GM12878 (cell line): ENCODE measurements around the gene NTSR1. TPM values are rescaled to one million over a fixed set of nuclear protein-coding genes. Genes with fewer than 3 reads are reported as not detected.

ENCODE experiments used
- ATAC-seq: fragments of 200-7000 bp; cut with Tn5 transposase; 3 replicates; pipeline ENCODE4 v1.9.1; 2020; ENCODE audit warnings: mild to moderate bottlenecking, moderate library complexity
- BruUV-seq: library from RNA; stranded (reverse); fragments of 400-500 nt; replicated peaks from 2 replicates; lab custom pipeline; 2021; lab: Mats Ljungman, UMichigan
- CTCF ChIA-PET: fragments of 300-600 bp; sonication (Branson Sonifier 250); formaldehyde crosslinking; extraction: SDS; loops from one replicate; lab custom pipeline; 2021; ENCODE audit warnings: inconsistent platforms; lab: Yijun Ruan, JAX
- POLR2A ChIA-PET: fragments of 350-600 bp; formaldehyde crosslinking; extraction: SDS; loops from one replicate; lab custom pipeline; 2021; ENCODE audit warnings: inconsistent platforms; lab: Charles Lee
- RAD21 ChIA-PET: fragments of 300-600 bp; sonication (Branson Sonifier 250); formaldehyde crosslinking; loops from one replicate; lab custom pipeline; 2023; ENCODE audit warnings: antibody characterized with exemption; ENCODE audit not compliant: unreplicated experiment; lab: Charles Lee
- SMC1A ChIA-PET: fragments of 300-600 bp; sonication (Branson Sonifier 250); formaldehyde crosslinking; loops from one replicate; lab custom pipeline; 2023; ENCODE audit not compliant: unreplicated experiment, uncharacterized antibody; lab: Charles Lee
- DNase-seq: peaks from one replicate; pipeline ENCODE4 v3.0.0-alpha.2; 2011; ENCODE audit warnings: low read depth, low spot score
- FAIRE-seq: peaks from 3 replicates; lab custom pipeline; 2011; peaks lifted over from hg19 to GRCh38; lab: Jason Lieb, UNC
- H2AFZ ChIP-seq: 2 replicates; pipeline ENCODE4 v1.6.0; 2011; ENCODE audit warnings: low read depth, low read length, control low read depth; ENCODE audit not compliant: control insufficient read depth
- H3K27ac ChIP-seq: 2 replicates; pipeline ENCODE4 v1.5.1; 2011; ENCODE audit warnings: control low read depth; ENCODE audit not compliant: control insufficient read depth, insufficient read depth
- H3K27me3 ChIP-seq, 2 experiments: replicated peaks in 1 of 2; 2 replicates each; pipeline versions ENCODE4 v1.6.0 to v1.6.1; 2011; ENCODE audit warnings: low read length in 1 of 2; ENCODE audit not compliant: control insufficient read depth in 2 of 2, insufficient read depth in 2 of 2
- H3K36me3 ChIP-seq, 2 experiments: 2 replicates each; pipeline ENCODE4 v1.5.1; 2011; ENCODE audit warnings: low read length in 1 of 2; ENCODE audit not compliant: control insufficient read depth in 2 of 2, insufficient read depth in 2 of 2
- H3K4me1 ChIP-seq: 2 replicates; pipeline ENCODE4 v1.6.1; 2011; ENCODE audit warnings: mild to moderate bottlenecking, low read length, moderate library complexity, mixed read lengths; ENCODE audit not compliant: control insufficient read depth, insufficient read depth
- H3K4me2 ChIP-seq: 2 replicates; pipeline ENCODE4 v1.6.0; 2011; ENCODE audit warnings: control low read depth; ENCODE audit not compliant: control insufficient read depth, insufficient read depth
- H3K4me3 ChIP-seq: fragments of 200-600 bp; sonication (generic); 2 replicates; pipeline ENCODE4 v1.5.1; 2016
- H3K79me2 ChIP-seq: 2 replicates; pipeline ENCODE4 v1.6.0; 2011; ENCODE audit warnings: low read length; ENCODE audit not compliant: control insufficient read depth, insufficient read depth
- H3K9ac ChIP-seq: 2 replicates; pipeline ENCODE4 v1.8.0; 2011; ENCODE audit warnings: low read length, control low read depth, mixed read lengths; ENCODE audit not compliant: control insufficient read depth, insufficient read depth
- H3K9me3 ChIP-seq: replicated peaks from 3 replicates; pipeline ENCODE4 v1.5.1; 2011; ENCODE audit warnings: mild to moderate bottlenecking, low read length; ENCODE audit not compliant: control insufficient read depth, insufficient read depth
- H4K20me1 ChIP-seq: 2 replicates; pipeline ENCODE4 v1.6.0; 2011; ENCODE audit not compliant: control insufficient read depth, insufficient read depth
- BHLHE40 ChIP-seq, 2 experiments: fragments of 450-650 bp in 1 of 2; IDR thresholded peaks; 2 replicates each; pipeline ENCODE4 v1.6.1; 2011 to 2017; ENCODE audit warnings: low read depth in 2 of 2, borderline replicate concordance in 1 of 2, improper control_type of control experiment in 1 of 2, low read length in 1 of 2, mild to moderate bottlenecking in 1 of 2
- CEBPB ChIP-seq, 2 experiments: fragments of 150-350 bp in 1 of 2; IDR thresholded peaks; 2 replicates each; pipeline ENCODE4 v1.6.1; 2012 to 2014; ENCODE audit warnings: low read depth in 2 of 2, low read length in 2 of 2, borderline replicate concordance in 1 of 2, inconsistent platforms in 1 of 2
- CHD4 ChIP-seq: fragments of 200-600 bp; sonication (generic); IDR thresholded peaks from 2 replicates; pipeline ENCODE4 v1.6.1; 2016; ENCODE audit warnings: mild to moderate bottlenecking
- DPF2 ChIP-seq: fragments of 450-650 bp; IDR thresholded peaks from 2 replicates; pipeline ENCODE4 v1.6.1; 2017; ENCODE audit warnings: mild to moderate bottlenecking
- KDM1A ChIP-seq: fragments of 200-600 bp; sonication (generic); IDR thresholded peaks from 2 replicates; pipeline ENCODE4 v1.6.1; 2016; ENCODE audit warnings: borderline replicate concordance
- NFIC ChIP-seq: IDR thresholded peaks from 2 replicates; pipeline ENCODE4 v1.6.1; 2012; ENCODE audit warnings: low read depth, mild to moderate bottlenecking, inconsistent platforms, low read length, moderate library complexity
- RAD51 ChIP-seq: fragments of 450-650 bp; IDR thresholded peaks from 2 replicates; pipeline ENCODE4 v1.6.1; 2016; ENCODE audit warnings: moderate library complexity, mild to moderate bottlenecking, inconsistent platforms
- SP1 ChIP-seq: IDR thresholded peaks from one replicate; pipeline ENCODE4 v1.6.1; 2011; ENCODE audit warnings: low read depth, low read length
- SREBF1 ChIP-seq: IDR thresholded peaks from 2 replicates; pipeline ENCODE4 v1.6.1; 2012; ENCODE audit warnings: mild to moderate bottlenecking, low read length
- ZBED1 ChIP-seq: IDR thresholded peaks from 2 replicates; pipeline ENCODE4 v1.6.1; 2016; ENCODE audit warnings: borderline replicate concordance
- WGBS: methylation state at CpG from one replicate; pipeline ENCODE4 v1.1.6; 2016; ENCODE audit warnings: low lambda C conversion rate; ENCODE audit not compliant: insufficient replicate concordance, insufficient coverage; ENCODE audit errors: missing lambda C conversion rate; 5-methylcytosine and 5-hydroxymethylcytosine counted together
- in situ Hi-C: fragments of 300-500 bp; cut with MboI; formaldehyde crosslinking; loops from 9 replicates; pipeline ENCODE4 v1.14.3; 2018; ENCODE audit warnings: mixed read lengths
- intact Hi-C: fragments of 100-400 bp; cut with micrococcal nuclease; formaldehyde crosslinking; loops from one replicate; pipeline ENCODE4 v1.14.2; 2022; ENCODE audit not compliant: unreplicated experiment
- polyA plus RNA-seq, 11 experiments: library from polyadenylated mRNA; depleted of rRNA in 4 of 11; unstranded in 6 of 11; stranded (reverse) in 5 of 11; fragments of >200 nt; fragmentation: Nextera tagmentation in 4 of 11; fragmentation: Illumina TruSeq in 1 of 11; extraction: Ambion mirVana in 4 of 11; extraction: Trizol in 1 of 11; gene quantifications; 1 replicate in 1 of 11; 2 replicates in 10 of 11; pipeline versions ENCODE4 v1.2.1 to v1.2.3, GENCODE V29; 2011 to 2016; ENCODE audit warnings: inconsistent platforms in 2 of 11, missing spikeins in 2 of 11, low read depth in 1 of 11
- total RNA-seq, 4 experiments: library from RNA; depleted of rRNA in 3 of 4; stranded (reverse); fragments of >200 nt in 3 of 4; fragmentation: Illumina TruSeq in 1 of 4; extraction: Trizol in 1 of 4; gene quantifications; 2 replicates each; pipeline versions ENCODE4 v1.2.1 to v1.2.3, GENCODE V29; 2013 to 2021
- TF ChIP-seq, protein P1 (sequence below): fragments of 450-650 bp; IDR thresholded peaks from 2 replicates; pipeline ENCODE4 v1.6.1; 2016; ENCODE audit warnings: mild to moderate bottlenecking
- TF ChIP-seq, protein P2 (sequence below): IDR thresholded peaks from 2 replicates; pipeline ENCODE4 v1.6.1; 2011; ENCODE audit warnings: borderline replicate concordance, low read depth, mild to moderate bottlenecking, moderate library complexity, mixed read lengths, low read length; ENCODE audit not compliant: insufficient read depth; ENCODE audit errors: extremely low read length
- TF ChIP-seq, protein P3 (sequence below): fragments of 450-650 bp; IDR thresholded peaks from 2 replicates; pipeline ENCODE4 v1.6.1; 2016; ENCODE audit warnings: mild to moderate bottlenecking, moderate library complexity, borderline replicate concordance

The NTSR1 gene
- total and polyA plus RNA-seq, 10 of the 15 experiments (the other 5 are each of a cell fraction or from before 2014, with no cell fraction given) = not detected

DNA sequence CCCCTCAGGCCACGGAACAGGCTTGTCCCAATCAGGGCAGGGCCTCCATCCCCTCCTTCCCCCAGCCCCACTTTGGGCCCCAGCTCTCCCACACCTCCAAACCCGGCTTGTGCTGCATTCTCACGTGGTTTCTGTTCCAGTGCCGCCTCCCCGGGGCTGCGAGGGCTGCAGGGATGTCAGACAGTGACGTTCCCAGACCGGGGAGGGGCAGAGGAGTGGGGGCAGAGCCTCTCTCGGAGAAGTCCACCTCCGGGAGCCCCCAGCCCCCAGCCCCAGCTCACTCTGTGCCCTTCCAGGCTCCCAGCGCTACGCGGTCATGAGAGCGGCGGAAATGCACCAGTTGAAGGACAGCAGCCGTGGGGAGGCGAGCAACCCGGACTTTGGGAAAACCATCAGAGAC, 47.9 kb upstream of the NTSR1 start:
- ChIA-PET RAD21 (no interaction called here), CTCF (no interaction called here)
- Histone ChIP-seq H3K9me3 (no peaks in the 10 kb centered on the region), H3K4me3 (no peak overlapping the region), H3K79me2 (no peaks in the 10 kb centered on the region), H3K9ac (no peak overlapping the region)
- no peak for FAIRE-seq
- BruUV-seq = no TSS peak
- no peak for TF ChIP-seq KDM1A
- TF ChIP-seq, all 136 proteins: peak for 0
- POLR2A ChIA-PET = no interaction called here
- H2AFZ ChIP-seq = no peak overlapping the region
- peaks cover 9% of the 10 kb centered on the region for H3K4me1 ChIP-seq
- in situ Hi-C loops = no loop called here
- SMC1A ChIA-PET = no interaction called here
- H4K20me1 ChIP-seq = no peaks in the 10 kb centered on the region
- no peak overlapping the region for H3K27ac ChIP-seq
- 94% methylated on average over 18 of the region's 18 CpGs for WGBS
- ATAC-seq = no peak
- peaks cover 3 to 27% of the 10 kb centered on the region in 2 experiments; a peak in 3 of 4 replicates for H3K36me3 ChIP-seq
- intact Hi-C loops = no loop called here
- DNase-seq = no peak
- H3K27me3 ChIP-seq = no peaks in the 10 kb centered on the region
- no peak overlapping the region for H3K4me2 ChIP-seq

DNA sequence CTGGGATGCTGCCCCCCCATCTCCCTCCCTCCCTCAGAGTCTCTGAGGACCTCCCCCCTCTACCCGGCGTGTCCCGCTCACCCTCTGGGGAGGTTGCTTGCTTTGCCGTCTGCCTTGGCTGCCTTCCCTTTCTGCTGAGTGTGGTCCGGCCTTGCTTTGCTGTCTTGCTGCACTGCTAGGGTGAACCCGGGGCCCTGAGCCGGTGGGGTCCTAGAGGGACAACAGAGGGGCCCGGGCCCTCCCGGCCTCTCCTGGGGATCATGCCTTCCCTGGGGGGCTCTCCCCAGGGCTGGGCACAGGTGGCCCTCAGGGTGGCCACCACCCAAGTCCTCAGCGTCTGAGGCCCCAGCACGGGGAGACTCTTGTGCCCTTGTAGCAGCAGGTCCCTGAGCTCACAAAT, 47.0 kb upstream of the NTSR1 start:
- no peak overlapping the region for H3K9ac ChIP-seq
- peaks cover 3 to 20% of the 10 kb centered on the region in 2 experiments; a peak in 3 of 4 replicates for H3K36me3 ChIP-seq
- ChIA-PET CTCF (no interaction called here), RAD21 (no interaction called here), SMC1A (no interaction called here), POLR2A (no interaction called here)
- no peaks in the 10 kb centered on the region for H3K79me2 ChIP-seq
- H3K4me3 ChIP-seq = no peak overlapping the region
- in situ Hi-C loops (no loop called here), intact Hi-C loops (no loop called here)
- peaks cover 9% of the 10 kb centered on the region for H3K4me1 ChIP-seq
- H3K4me2 ChIP-seq = no peak overlapping the region
- DNase-seq = no peak
- no peak for FAIRE-seq
- H3K27me3 ChIP-seq = no peaks in the 10 kb centered on the region
- ATAC-seq = no peak
- H3K27ac ChIP-seq = no peak overlapping the region
- no peaks in the 10 kb centered on the region for H4K20me1 ChIP-seq
- WGBS = 89% methylated on average over 11 of the region's 11 CpGs
- H3K9me3 ChIP-seq = no peaks in the 10 kb centered on the region
- BruUV-seq = no TSS peak
- H2AFZ ChIP-seq = no peak overlapping the region
- TF ChIP-seq ZBED1 (no peak), CHD4 (no peak), CEBPB (IDR thresholded peaks at IDR 0.05; ENCODE audit: borderline replicate concordance in 1 of 2, low read depth in 2 of 2, low read length in 2 of 2) (no peak), NFIC (no peak), SREBF1 (no peak), DPF2 (no peak), BHLHE40 (IDR thresholded peaks at IDR 0.05; ENCODE audit: borderline replicate concordance in 1 of 2, low read depth in 2 of 2, low read length in 1 of 2) (no peak), RAD51 (no peak), SP1 (no peak)
- TF ChIP-seq, protein P1, sequence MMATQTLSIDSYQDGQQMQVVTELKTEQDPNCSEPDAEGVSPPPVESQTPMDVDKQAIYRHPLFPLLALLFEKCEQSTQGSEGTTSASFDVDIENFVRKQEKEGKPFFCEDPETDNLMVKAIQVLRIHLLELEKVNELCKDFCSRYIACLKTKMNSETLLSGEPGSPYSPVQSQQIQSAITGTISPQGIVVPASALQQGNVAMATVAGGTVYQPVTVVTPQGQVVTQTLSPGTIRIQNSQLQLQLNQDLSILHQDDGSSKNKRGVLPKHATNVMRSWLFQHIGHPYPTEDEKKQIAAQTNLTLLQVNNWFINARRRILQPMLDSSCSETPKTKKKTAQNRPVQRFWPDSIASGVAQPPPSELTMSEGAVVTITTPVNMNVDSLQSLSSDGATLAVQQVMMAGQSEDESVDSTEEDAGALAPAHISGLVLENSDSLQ = no peak
- TF ChIP-seq, protein P2, sequence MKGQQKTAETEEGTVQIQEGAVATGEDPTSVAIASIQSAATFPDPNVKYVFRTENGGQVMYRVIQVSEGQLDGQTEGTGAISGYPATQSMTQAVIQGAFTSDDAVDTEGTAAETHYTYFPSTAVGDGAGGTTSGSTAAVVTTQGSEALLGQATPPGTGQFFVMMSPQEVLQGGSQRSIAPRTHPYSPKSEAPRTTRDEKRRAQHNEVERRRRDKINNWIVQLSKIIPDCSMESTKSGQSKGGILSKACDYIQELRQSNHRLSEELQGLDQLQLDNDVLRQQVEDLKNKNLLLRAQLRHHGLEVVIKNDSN = no peak
- TF ChIP-seq, protein P3, sequence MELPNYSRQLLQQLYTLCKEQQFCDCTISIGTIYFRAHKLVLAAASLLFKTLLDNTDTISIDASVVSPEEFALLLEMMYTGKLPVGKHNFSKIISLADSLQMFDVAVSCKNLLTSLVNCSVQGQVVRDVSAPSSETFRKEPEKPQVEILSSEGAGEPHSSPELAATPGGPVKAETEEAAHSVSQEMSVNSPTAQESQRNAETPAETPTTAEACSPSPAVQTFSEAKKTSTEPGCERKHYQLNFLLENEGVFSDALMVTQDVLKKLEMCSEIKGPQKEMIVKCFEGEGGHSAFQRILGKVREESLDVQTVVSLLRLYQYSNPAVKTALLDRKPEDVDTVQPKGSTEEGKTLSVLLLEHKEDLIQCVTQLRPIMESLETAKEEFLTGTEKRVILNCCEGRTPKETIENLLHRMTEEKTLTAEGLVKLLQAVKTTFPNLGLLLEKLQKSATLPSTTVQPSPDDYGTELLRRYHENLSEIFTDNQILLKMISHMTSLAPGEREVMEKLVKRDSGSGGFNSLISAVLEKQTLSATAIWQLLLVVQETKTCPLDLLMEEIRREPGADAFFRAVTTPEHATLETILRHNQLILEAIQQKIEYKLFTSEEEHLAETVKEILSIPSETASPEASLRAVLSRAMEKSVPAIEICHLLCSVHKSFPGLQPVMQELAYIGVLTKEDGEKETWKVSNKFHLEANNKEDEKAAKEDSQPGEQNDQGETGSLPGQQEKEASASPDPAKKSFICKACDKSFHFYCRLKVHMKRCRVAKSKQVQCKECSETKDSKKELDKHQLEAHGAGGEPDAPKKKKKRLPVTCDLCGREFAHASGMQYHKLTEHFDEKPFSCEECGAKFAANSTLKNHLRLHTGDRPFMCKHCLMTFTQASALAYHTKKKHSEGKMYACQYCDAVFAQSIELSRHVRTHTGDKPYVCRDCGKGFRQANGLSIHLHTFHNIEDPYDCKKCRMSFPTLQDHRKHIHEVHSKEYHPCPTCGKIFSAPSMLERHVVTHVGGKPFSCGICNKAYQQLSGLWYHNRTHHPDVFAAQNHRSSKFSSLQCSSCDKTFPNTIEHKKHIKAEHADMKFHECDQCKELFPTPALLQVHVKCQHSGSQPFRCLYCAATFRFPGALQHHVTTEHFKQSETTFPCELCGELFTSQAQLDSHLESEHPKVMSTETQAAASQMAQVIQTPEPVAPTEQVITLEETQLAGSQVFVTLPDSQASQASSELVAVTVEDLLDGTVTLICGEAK = no peak
